Bronchial epithelial cell (primary cell): ENCODE data around the gene WHRN. TPM values are rescaled to one million over a fixed set of nuclear protein-coding genes. Genes with fewer than 3 reads are reported as not detected.

Source experiments
- DNase-seq: peaks from one replicate; pipeline ENCODE4 v3.0.0-alpha.2; 2010; ENCODE audit warnings: low read depth
- FAIRE-seq: peaks from 2 replicates; lab custom pipeline; 2011; peaks lifted over from hg19 to GRCh38; lab: Jason Lieb, UNC
- H3K27me3 ChIP-seq: 2 replicates; pipeline ENCODE4 v1.5.1; 2011; ENCODE audit warnings: low read length; ENCODE audit not compliant: control insufficient read depth, insufficient read depth
- H3K36me3 ChIP-seq: 2 replicates; pipeline ENCODE4 v1.5.1; 2011; ENCODE audit warnings: low read length; ENCODE audit not compliant: control insufficient read depth, insufficient read depth
- H3K4me3 ChIP-seq: 2 replicates; pipeline ENCODE4 v1.5.1; 2011; ENCODE audit warnings: mild to moderate bottlenecking, low read depth, low read length, control low read depth
- total RNA-seq: library from RNA; depleted of rRNA; stranded (reverse); fragments of >200 nt; gene quantifications from 2 replicates; pipeline ENCODE4 v1.2.1, GENCODE V29; 2014
- TF ChIP-seq, protein P1 (sequence below): IDR thresholded peaks from 2 replicates; pipeline ENCODE4 v1.5.1; 2011; ENCODE audit warnings: mild to moderate bottlenecking, moderate library complexity, low read length, control low read depth, inconsistent platforms; ENCODE audit not compliant: insufficient read depth, severe bottlenecking

The WHRN gene
- total RNA-seq, 1 donor from 2014 or later = 0.53 TPM

DNA sequence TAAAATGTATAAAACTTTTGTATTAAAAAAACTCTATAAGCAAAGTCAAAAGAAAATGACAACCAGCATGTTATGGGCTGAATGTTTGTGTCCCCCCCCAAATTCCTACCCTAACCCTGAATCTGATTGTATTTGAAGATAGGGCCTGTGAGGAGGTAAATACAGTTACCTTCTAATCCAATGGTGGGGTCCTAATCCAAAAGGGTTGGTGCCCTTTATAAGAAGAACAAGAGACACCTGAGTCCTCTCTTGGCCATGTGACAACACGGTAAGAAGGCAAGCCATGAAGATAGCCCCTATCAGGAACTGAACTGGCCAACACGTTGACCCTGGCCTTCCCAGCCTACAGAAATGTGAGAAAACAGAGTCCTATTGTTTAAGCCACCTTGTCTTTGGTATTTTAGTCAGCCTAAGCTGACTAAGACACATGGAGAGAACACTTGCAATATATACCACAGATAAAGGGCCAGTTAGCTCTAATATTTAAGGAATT is 67.8 kb downstream of the WHRN start:
- DNase-seq = no peak
- TF ChIP-seq, protein P1, sequence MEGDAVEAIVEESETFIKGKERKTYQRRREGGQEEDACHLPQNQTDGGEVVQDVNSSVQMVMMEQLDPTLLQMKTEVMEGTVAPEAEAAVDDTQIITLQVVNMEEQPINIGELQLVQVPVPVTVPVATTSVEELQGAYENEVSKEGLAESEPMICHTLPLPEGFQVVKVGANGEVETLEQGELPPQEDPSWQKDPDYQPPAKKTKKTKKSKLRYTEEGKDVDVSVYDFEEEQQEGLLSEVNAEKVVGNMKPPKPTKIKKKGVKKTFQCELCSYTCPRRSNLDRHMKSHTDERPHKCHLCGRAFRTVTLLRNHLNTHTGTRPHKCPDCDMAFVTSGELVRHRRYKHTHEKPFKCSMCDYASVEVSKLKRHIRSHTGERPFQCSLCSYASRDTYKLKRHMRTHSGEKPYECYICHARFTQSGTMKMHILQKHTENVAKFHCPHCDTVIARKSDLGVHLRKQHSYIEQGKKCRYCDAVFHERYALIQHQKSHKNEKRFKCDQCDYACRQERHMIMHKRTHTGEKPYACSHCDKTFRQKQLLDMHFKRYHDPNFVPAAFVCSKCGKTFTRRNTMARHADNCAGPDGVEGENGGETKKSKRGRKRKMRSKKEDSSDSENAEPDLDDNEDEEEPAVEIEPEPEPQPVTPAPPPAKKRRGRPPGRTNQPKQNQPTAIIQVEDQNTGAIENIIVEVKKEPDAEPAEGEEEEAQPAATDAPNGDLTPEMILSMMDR = no peak
- no peak for FAIRE-seq
- no peaks in the 10 kb centered on the region for H3K36me3 ChIP-seq
- no peaks in the 10 kb centered on the region for H3K27me3 ChIP-seq
- no peak overlapping the region for H3K4me3 ChIP-seq

DNA sequence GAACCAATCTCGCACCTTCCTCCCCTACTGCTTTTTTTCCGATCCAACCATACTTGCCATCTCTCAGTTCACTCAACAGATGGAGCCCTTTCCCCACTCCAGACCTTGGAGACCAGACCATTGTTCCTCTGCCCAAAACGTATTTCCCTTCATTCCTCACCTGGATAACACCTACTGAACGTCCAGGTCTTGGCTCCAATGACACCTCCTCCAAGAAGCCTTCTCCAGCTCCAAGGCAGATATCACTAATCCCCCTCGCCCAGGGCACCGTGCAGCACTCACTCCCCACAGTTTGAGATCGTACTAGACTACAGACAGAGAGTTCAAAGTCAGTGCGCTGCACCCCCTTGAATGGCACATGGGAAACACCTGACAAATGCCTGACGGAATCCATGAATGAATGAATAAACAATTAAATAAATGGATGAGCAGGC is 70.4 kb downstream of the WHRN start:
- Histone ChIP-seq H3K36me3 (no peaks in the 10 kb centered on the region), H3K4me3 (no peak overlapping the region), H3K27me3 (peaks cover 2% of the 10 kb centered on the region)
- TF ChIP-seq, protein P1 = peak; percentile 82
- peak; percentile 80 for FAIRE-seq
- peak; percentile 52 for DNase-seq

DNA sequence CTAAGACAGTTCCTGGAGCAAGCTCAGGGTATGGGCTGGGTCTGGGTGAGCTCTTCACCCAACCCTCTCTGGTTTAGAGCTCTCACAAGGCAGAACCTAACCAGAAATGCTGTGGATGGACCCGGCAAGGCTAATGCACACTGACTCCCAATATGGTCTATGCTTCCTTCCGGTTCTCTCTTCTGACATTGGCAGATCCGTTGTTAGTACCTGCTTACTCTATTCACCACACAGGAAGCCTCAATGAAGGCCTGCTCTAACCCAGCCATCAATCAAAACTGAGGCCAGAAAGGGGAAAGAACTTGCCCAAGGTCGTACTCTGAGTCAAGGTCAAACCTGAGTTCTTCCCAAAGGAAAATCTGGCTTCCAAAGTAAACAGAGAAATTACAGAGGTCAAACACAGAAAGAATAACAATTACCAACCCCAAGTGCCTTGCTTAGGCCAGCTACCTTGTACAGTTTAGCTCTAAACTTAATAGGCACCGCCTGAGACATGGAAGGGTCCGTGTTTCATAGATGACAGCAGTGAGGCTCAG is 71.5 kb downstream of the WHRN start:
- TF ChIP-seq, protein P1 = no peak
- peaks cover 2% of the 10 kb centered on the region for H3K27me3 ChIP-seq
- FAIRE-seq = no peak
- no peaks in the 10 kb centered on the region for H3K36me3 ChIP-seq
- no peak for DNase-seq
- no peak overlapping the region for H3K4me3 ChIP-seq

DNA sequence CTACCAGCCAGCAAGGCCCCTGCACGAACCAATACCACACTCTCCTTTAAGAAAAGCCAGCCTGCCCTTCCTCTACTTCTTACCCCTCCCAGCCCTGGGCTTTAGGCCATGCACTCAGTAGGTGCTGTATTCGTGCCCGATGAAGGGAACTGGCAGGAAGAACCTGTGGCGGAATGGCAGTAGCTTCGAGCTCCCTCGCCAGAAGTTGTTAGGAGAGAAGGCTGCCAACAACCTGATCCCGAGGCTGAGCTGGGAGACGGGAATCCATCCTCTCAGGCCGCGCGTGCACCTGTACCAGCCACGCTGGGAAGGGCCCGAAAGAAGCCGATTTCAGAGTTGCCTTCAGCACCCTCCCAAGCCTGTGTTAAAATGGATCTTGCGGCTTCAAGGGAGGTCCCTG is 72.2 kb downstream of the WHRN start:
- Histone ChIP-seq H3K4me3 (no peak overlapping the region), H3K36me3 (no peaks in the 10 kb centered on the region), H3K27me3 (peaks cover 2% of the 10 kb centered on the region)
- no peak for FAIRE-seq
- no peak for DNase-seq
- TF ChIP-seq, protein P1 = no peak

DNA sequence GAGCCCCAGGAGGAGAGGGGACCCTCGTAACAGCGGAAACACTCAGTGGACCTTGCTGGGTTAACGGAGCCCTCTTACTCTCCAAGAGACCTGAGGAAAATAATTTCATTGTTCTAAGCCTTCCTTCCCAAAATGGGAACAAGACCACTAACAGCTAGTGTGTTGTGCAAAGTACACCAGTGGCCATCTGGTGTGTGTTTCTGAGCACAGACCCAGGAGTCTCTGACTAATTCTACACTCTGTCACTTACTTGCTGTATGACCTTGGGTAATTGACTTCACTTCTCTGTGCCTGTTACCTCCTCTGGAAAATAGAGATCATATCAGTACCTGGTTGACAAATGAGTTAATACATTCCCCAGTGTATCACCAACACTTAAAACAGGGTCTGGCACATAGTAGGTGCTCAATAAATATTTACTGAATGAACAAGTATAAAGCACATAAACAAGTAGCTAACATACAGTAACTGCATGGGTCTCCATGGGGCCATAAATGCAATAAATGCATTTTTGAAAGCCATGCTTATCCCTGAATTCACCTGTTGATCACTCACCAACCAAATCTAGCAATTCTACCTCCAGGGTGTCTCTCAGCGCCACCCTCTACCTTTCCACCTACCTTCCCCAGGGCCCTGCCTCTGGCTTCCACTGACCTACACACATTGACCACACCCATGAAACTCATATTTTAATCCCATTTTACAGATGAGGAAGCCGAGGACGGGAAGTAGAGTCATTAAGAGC is 72.8 kb downstream of the WHRN start:
- FAIRE-seq (peak; percentile 23), DNase-seq (no peak)
- Histone ChIP-seq H3K36me3 (no peaks in the 10 kb centered on the region), H3K27me3 (peaks cover 2% of the 10 kb centered on the region), H3K4me3 (no peak overlapping the region)
- TF ChIP-seq, protein P1 = no peak

DNA sequence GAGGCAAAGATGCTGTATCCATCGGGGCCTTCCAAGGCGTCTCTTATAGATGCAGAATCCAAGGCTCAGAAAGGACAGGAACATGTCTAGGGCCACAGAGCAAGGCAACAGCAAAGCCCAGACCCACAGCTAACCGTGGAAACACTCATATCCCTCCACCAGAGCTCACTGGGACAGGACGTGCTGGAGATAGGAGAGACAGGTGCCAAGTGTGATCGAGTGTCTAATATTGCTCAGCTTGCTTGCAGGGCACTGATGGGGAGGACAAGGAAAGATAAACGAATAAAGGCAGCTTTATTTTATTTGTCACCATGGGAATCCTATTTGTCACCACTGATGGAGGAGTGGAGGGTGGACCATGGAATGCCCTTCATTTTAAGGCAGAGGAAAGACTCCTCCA is 73.5 kb downstream of the WHRN start:
- DNase-seq (no peak), FAIRE-seq (no peak)
- TF ChIP-seq, protein P1 = no peak

More for the DNA sequence above, 73.5 kb downstream of the WHRN start:
- H3K36me3 ChIP-seq = no peaks in the 10 kb centered on the region
- H3K4me3 ChIP-seq = no peak overlapping the region
- H3K27me3 ChIP-seq = peaks cover 2% of the 10 kb centered on the region
